Measurements from ENCODE around the gene PRR5.

- TF ChIP-seq POLR2A (IDR thresholded peaks at IDR 0.05) (no peak), POLR2AphosphoS5 (IDR thresholded peaks at IDR 0.05) (peak in 1 of 3 donors; percentile 30)
These were observed 25.3 kb upstream of the PRR5 start for GRCh38 chr22:44676441-44677352.
